HT1080 (cell line): ENCODE measurements around the gene TRPV4. TPM values are rescaled to one million over a fixed set of nuclear protein-coding genes. Genes with fewer than 3 reads are reported as not detected.

ENCODE experiments used
- DNase-seq: peaks from one replicate; pipeline ENCODE4 v3.0.0-alpha.2; 2015; ENCODE audit warnings: low read depth
- total RNA-seq: library from RNA; depleted of rRNA; stranded (reverse); fragments of >200 nt; shearing (Covaris generic); gene quantifications from 2 replicates; pipeline ENCODE4 v1.2.3, GENCODE V29; 2014

TRPV4 gene
- total RNA-seq, 1 experiment from 2014 or later, result 0.72 TPM

DNA sequence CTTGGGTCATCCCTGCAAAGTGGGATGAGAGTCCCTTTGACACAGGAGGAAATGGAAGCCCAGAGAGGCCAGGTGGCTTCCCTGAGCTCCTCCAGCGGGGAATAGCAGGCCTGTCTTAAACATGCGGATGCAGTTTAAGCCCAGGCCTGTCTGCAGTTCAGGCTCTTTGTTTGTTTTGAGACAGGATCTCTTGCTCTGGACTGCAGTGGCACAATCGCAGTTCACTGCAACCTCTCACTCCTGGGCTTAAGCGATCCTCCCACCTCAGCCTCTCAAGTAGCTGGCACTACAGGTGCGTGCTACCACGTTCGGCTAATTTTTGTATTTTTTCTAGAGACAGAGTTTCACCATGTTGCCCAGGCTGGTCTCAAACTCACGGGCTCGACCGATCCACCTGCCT is 3.5 kb downstream of the TRPV4 start:
- DNase-seq, result no peak

DNA sequence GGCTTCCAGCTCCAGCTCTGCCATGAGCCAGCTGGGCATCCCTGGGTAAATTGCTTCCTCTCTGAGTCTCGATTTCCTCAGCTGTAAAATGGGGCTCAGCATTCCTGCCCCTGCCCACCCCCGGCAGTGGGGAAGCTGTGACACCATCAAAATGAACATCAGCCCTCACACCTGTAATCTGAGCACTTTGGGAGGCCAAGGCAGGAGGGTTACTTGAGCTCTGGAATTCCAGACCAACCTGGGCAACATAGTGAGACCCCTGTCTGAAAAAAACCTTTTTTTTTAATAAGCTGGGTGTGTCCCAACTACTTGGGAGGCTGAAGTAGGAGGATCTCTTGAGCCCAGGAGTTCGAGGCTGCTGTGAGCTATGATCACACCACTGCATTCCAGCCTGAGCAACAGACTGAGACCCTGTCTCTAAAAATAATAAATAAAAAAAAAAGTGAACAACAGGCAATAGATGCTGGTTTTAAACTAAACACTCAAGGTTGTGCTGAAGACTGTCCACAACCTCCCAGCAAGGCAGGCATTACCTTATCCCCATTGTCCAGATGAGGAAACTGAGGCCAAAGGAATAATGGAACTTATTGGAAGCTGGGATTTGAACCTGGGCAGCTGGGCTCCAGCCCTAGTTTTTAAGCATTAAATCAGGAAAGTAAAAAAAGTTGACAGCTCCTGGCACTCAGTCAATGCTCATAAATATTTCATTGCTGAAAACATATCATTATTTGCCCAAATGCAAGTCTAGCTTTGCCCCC is 4.3 kb downstream of the TRPV4 start:
- no peak for DNase-seq

DNA sequence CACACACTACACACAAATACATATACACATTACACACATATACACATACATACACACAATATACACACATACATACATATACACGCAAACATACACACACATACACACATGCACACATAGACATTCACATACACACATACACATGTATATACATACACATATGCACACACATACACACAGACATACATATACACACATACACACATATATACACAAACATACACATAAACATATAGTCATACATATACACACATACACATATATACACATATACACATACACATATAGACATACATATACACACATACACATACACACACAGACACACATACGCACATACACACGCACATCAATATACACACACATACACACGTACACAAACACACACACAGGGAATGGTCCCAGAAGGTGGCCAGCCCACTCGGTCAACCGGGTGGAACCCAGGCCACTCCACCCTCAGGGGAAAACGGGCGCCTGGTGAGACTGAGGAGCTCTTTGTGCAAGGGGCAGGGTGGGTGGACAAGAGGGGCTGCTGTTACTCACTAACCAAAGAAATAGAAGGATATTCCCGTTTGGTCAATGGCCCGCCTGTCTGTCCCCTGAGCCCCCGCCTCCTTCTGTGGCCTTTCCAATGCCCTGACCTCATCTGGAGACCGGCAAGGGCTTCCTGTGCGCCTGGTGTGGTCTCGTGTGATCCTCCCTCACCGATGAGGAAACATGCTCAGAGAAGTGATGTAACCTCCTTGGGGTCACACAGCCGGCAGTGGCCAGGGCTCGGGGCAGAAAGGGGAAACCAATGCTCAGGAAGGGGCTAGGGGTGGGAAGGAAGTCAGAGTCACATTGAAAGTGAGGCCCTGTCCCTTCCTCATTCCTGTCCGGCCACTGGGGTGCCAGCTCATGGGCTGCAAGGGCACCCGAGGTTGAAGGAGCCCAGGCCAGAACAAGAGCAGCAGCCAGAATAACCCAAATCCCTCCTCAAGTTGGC is 5.3 kb downstream of the TRPV4 start:
- no peak for DNase-seq

GRCh38 chr12:109827080-109827479 is 6.1 kb downstream of the TRPV4 start:
- DNase-seq, result no peak

GRCh38 chr12:109824731-109825130 is 8.5 kb downstream of the TRPV4 start:
- no peak for DNase-seq

GRCh38 chr12:109822951-109823411 is 10.2 kb downstream of the TRPV4 start:
- DNase-seq, result peak; percentile 41

- DNase-seq, result no peak
Measured at GRCh38 chr12:109822416-109822815, 10.8 kb downstream of the TRPV4 start.

- no peak for DNase-seq
Measured at GRCh38 chr12:109821968-109822367, 11.2 kb downstream of the TRPV4 start.

DNA sequence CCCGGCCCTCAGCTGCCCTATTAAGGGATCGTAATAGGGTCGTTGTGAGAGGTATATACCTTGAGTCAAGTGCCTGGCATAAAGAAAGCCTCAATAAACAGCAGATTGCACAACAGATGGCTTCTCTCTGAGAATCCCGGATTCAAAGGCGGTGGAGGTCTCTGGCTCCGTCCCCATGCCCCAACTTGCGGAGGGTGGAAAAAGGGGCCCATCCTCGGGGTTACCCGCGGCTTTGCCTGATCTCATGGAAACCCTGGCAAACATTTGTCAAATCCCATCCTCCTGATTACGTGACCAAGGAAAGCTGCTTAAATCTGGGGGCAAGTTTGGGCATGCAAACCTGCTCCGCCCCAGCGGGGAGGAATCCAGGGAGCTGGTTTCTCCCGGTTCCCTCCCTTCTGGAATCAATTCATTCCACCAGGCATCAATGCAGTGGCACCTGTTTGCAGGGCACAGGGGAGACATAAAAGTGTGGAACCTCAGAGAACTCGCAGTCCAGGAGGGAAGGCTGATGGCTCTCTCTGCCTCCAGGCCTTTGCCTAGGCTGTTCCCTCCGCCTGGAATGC is 12.3 kb downstream of the TRPV4 start:
- no peak for DNase-seq

DNA sequence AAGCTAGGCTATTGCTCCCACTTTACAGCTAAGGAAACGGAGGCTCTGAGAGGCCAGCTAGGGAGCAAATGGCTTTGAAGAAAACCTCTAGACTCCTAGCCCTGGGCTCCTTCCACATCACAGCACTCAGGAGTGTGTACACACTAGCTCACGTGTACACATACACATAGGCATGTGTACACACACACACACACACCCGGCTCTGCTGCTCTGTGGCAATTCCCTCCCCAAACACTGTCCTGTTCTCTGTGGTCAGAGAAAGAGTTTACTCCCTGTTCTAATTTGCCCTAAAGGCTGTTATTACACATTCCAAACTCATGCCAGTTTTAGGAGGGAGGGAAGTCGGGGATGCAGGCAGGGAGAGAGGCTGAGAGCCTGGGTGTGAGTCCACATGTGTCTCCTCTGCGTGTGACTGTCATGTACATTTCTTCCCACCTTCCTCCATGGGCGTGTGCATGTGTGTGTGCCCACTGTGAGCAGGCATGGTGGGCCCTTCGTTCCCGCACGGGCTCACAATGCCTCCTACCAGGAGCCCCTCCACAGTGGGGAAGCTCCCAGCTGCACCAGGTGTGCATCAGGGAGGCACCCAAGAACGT is 14.2 kb downstream of the TRPV4 start:
- DNase-seq, result peak; percentile 33

DNA sequence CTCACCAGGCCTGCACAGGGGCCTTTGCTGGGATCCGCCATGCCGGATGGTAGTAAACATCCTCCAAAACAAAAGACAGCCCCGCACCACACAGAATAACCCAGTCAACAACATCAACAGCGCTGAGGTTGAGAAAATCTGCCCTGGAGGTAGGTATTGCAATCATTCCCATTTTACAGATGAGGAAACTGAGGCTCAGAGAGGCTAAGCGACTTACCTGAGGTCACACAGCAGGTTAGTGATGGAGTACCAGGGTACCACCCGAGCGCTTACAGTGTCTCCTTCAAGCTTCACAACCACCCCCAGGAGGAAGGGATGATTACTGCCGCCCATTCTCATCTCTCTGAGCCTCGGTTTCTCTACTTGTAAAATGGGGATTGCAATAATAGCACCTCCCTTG is 14.9 kb downstream of the TRPV4 start:
- DNase-seq, result no peak

DNA sequence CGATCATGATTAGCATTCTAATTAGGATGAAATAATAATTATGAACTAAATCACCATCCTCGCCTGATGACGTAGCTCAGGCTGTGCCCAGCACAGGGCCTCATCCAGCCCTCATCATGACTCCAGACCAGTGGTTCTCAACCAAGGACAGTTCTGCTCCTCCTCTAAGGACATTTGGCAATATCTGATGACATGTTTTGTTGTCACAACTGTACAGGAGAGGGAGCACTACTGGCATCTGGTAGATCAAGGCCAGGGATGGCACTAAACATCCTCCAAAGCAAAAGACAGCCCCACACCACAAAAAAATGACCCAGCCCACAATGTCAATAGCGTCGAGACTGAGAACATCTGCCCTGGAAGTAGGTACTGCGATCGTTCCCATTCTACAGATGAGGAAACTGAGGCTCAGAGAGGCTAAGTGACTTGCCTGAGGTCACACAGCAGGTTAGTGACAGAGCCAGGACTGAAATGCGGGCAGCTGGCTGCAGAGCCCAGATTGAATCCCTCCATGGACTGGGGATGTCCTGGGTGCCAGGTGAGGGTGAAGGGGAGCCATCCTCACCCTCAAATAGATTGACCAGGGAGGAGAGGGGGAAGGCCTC is 15.5 kb downstream of the TRPV4 start:
- DNase-seq, result no peak

DNA sequence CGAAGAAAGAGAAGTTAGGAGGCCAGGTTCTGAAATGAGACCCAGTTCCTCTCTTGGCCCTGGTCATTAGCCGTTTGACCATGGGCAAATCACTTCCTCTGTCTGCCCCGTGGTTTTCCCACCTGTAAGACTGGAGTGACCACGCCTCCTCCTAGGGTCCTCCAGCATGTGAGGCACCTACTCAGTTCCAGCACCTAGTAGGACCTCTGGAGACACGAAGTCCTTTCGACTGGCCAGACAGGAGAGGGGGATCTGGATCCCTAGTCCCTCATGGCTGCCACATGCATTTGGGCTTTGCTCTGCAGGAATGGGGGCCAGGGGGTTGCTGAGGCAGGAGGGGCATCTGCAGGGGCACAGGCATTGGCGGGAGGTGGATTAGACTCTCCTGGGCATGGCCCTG is 16.3 kb downstream of the TRPV4 start:
- no peak for DNase-seq

- no peak for DNase-seq
Measured at GRCh38 chr12:109815757-109816617, 17.2 kb downstream of the TRPV4 start.

DNA sequence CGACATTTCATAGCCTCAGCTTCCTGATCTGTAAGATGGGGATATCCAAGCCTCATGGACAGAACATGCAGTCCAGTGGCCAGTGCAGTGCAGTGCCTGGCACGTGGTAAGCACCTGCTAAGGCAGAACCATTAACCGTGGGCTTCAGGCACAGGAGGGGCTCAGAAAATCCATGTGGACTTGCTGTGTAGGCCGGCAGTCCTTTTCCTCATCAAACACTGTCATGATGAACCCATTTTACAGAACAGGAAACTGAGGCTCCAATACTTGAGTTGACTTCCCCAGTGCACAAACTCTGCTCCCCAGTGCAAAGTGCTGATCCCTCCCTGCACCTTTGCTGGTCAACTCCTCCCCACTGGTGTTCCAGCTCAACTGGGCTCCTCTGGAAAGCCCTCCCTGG is 18.0 kb downstream of the TRPV4 start:
- no peak for DNase-seq

DNA sequence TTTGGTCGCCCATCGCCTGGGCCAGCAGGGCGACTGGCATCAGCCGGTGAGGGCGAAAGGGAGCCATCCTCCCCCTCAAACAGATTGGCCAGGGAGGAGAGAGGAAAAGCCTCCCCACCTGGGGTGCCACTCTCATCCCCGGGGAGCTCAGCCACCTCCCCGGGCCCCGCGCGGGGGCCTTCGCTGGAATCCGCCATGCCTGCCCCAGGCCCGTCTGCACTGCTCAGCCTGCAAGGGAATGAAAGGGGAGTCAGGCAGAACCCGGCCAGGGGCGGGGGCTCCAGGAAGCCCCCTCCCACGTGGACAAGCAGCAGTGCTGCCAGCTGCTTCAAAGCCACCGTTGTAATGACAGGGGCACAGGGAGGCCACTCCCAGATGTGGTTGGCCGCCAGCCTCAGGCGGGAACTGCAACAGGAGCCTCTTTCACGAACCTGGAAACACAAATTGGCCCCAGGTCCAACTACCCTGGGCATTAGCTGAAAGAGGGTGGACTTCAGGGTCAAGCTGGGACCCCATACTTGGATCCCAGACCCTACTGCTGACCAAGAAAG is 18.5 kb downstream of the TRPV4 start:
- no peak for DNase-seq

GRCh38 chr12:109813810-109814416 is 19.3 kb downstream of the TRPV4 start:
- DNase-seq, result no peak

DNA sequence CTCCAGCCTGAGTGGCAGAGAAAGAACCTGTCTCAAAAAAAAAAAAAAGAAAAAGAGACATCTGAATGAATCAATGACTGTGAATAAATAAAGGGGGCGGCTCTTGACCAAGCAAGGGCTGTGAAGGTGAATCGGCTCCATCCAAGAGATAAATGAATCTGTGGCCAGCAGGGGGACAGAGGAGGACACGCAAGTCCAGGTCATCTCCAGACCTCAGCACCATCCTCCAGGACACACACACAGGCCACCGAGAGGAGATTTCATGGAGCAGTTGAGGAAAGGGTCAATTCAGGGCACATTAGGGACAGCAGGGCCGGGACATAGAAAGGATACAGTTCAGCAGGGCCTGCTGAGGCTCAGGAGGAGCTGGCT is 21.6 kb downstream of the TRPV4 start:
- DNase-seq, result no peak

- no peak for DNase-seq
Measured at GRCh38 chr12:109810954-109811623, 22.1 kb downstream of the TRPV4 start.
